ENCODE data around the gene SNX10. TPM values are rescaled to one million over a fixed set of nuclear protein-coding genes. Genes with fewer than 3 reads are reported as not detected.

SNX10 gene
- polyA plus RNA-seq, 1 donor (not counting 4 experiments of a cell fraction or from before 2014, with no cell fraction given): 7.0 TPM

- peaks cover 3% of the 10 kb centered on the region for H3K4me1 ChIP-seq (ENCODE audit: control insufficient read depth, extremely low read depth, insufficient read depth, low read length)
- no peak for FAIRE-seq
- no peaks in the 10 kb centered on the region for H3K27me3 ChIP-seq (ENCODE audit: control insufficient read depth, extremely low read depth, insufficient read depth, low read length)
- H3K79me2 ChIP-seq (ENCODE audit: control insufficient read depth, insufficient read depth, low read length): no peaks in the 10 kb centered on the region
- H3K4me2 ChIP-seq (ENCODE audit: control insufficient read depth, extremely low read depth, insufficient read depth, low read depth, low read length): no peak overlapping the region
- no peak for DNase-seq (ENCODE audit: low read depth, low spot score)
- H3K9ac ChIP-seq (ENCODE audit: control insufficient read depth, extremely low read depth, insufficient read depth, low read length): no peak overlapping the region
- H3K9me1 ChIP-seq (ENCODE audit: control insufficient read depth, extremely low read depth, insufficient read depth, low read length): no peaks in the 10 kb centered on the region
- H3K9me3 ChIP-seq (ENCODE audit: control insufficient read depth, low read depth, low read length): no peaks in the 10 kb centered on the region
- no peak overlapping the region for H3K4me3 ChIP-seq (ENCODE audit: control insufficient read depth in 2 of 3, extremely low read depth in 1 of 3, insufficient read depth in 2 of 3, low read depth in 1 of 3, low read length in 3 of 3)
- no peaks in the 10 kb centered on the region for H4K20me1 ChIP-seq (ENCODE audit: control insufficient read depth, extremely low read depth, insufficient read depth, low read length)
- dilution Hi-C loops (cut with MboI; ENCODE audit: extremely low pct_ligation_motif_present, low sequenced_read_pairs): no loop called here
- TF ChIP-seq EZH2 (IDR thresholded peaks at IDR 0.05; ENCODE audit: low read length) (no peak), CTCF (optimal IDR thresholded peaks at IDR 0.05 in 1 of 3, IDR thresholded peaks at IDR 0.05 in 1 of 3, conservative IDR thresholded peaks at IDR 0.05 in 1 of 3; ENCODE audit: extremely low read depth in 1 of 3, insufficient read depth in 2 of 3, low read length in 3 of 3) (no peak)
- H2AFZ ChIP-seq (ENCODE audit: control insufficient read depth, low read length): no peak overlapping the region
- no peak overlapping the region for H3K27ac ChIP-seq (ENCODE audit: control insufficient read depth, insufficient read depth, low read length)
- no peaks in the 10 kb centered on the region for H3K36me3 ChIP-seq (ENCODE audit: control insufficient read depth in 2 of 2, extremely low read depth in 1 of 2, insufficient read depth in 2 of 2, low read length in 2 of 2)
Measured at GRCh38 chr7:26295586-26295985, 3.9 kb downstream of the SNX10 start.

GRCh38 chr7:26298472-26299058 is 6.9 kb downstream of the SNX10 start:
- no peak overlapping the region for H3K4me2 ChIP-seq (ENCODE audit: control insufficient read depth, extremely low read depth, insufficient read depth, low read depth, low read length)
- no peaks in the 10 kb centered on the region for H3K9me3 ChIP-seq (ENCODE audit: control insufficient read depth, low read depth, low read length)
- H3K4me1 ChIP-seq (ENCODE audit: control insufficient read depth, extremely low read depth, insufficient read depth, low read length): no peaks in the 10 kb centered on the region
- no peaks in the 10 kb centered on the region for H3K27me3 ChIP-seq (ENCODE audit: control insufficient read depth, extremely low read depth, insufficient read depth, low read length)
- no peak overlapping the region for H3K27ac ChIP-seq (ENCODE audit: control insufficient read depth, insufficient read depth, low read length)
- no peaks in the 10 kb centered on the region for H4K20me1 ChIP-seq (ENCODE audit: control insufficient read depth, extremely low read depth, insufficient read depth, low read length)
- TF ChIP-seq CTCF (optimal IDR thresholded peaks at IDR 0.05 in 1 of 3, IDR thresholded peaks at IDR 0.05 in 1 of 3, conservative IDR thresholded peaks at IDR 0.05 in 1 of 3; ENCODE audit: extremely low read depth in 1 of 3, insufficient read depth in 2 of 3, low read length in 3 of 3) (no peak), EZH2 (IDR thresholded peaks at IDR 0.05; ENCODE audit: low read length) (no peak)
- dilution Hi-C loops (cut with MboI; ENCODE audit: extremely low pct_ligation_motif_present, low sequenced_read_pairs): no loop called here
- H3K36me3 ChIP-seq (ENCODE audit: control insufficient read depth in 2 of 2, extremely low read depth in 1 of 2, insufficient read depth in 2 of 2, low read length in 2 of 2): no peaks in the 10 kb centered on the region
- H2AFZ ChIP-seq (ENCODE audit: control insufficient read depth, low read length): no peak overlapping the region
- H3K9ac ChIP-seq (ENCODE audit: control insufficient read depth, extremely low read depth, insufficient read depth, low read length): no peak overlapping the region
- no peaks in the 10 kb centered on the region for H3K9me1 ChIP-seq (ENCODE audit: control insufficient read depth, extremely low read depth, insufficient read depth, low read length)
- FAIRE-seq (no peak), DNase-seq (ENCODE audit: low read depth, low spot score) (no peak)
- H3K79me2 ChIP-seq (ENCODE audit: control insufficient read depth, insufficient read depth, low read length): no peaks in the 10 kb centered on the region
- no peak overlapping the region for H3K4me3 ChIP-seq (ENCODE audit: control insufficient read depth in 2 of 3, extremely low read depth in 1 of 3, insufficient read depth in 2 of 3, low read depth in 1 of 3, low read length in 3 of 3)

All from keratinocyte (primary cell).